HG03439 (cell line): ENCODE results near the gene AGAP3.

Experiments
- ATAC-seq: cut with Tn5 transposase; IDR thresholded peaks from one replicate; pipeline ENCODE4 v1.9.1; 2021; ENCODE audit warnings: mild to moderate bottlenecking, moderate library complexity; ENCODE audit not compliant: unreplicated experiment

The AGAP3 gene

DNA sequence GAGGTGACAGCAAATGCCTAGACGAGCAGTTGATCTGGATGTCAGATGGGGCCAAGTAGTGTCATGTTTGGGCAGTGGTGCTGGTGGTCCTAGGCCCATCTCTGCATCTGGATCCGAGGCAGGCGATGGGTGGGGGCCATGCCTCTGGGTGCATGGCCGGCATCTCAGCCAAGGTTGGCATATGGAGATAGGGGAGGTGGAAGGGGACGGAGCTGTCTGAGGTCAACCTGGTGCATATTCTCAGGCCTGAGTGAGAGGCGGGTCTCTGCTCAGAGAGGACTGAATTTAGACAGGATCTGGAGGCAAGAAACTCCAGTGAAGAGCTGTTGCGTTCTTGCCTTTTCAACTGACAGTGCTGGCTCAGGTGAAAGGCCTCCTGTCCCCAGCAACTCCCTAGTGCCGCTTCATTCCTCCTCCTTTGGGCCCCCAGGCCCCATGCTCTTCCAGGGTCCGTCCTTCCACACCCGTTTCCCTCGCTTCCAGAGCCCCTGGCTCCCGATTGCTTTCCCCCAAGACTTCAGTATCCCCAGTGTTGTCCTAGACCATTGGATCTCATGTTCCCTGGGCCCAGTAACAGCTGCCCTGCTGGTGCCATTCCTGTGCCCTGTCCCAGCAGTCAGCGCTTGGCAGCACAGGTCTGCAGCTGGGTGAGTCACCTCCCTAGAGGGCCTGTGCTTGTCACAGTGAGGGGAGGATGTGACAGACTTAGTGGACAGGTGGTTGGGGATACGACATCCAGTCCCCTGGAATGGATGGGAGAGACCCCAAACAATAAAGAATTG lies 48.7 kb downstream of the AGAP3 start:
- no peak for ATAC-seq

- no peak for ATAC-seq
Measured at GRCh38 chr7:151135525-151135845, 49.2 kb downstream of the AGAP3 start.

- no peak for ATAC-seq
Measured at GRCh38 chr7:151135866-151136843, 49.9 kb downstream of the AGAP3 start.

- no peak for ATAC-seq
Measured at GRCh38 chr7:151137076-151137675, 50.9 kb downstream of the AGAP3 start.

DNA sequence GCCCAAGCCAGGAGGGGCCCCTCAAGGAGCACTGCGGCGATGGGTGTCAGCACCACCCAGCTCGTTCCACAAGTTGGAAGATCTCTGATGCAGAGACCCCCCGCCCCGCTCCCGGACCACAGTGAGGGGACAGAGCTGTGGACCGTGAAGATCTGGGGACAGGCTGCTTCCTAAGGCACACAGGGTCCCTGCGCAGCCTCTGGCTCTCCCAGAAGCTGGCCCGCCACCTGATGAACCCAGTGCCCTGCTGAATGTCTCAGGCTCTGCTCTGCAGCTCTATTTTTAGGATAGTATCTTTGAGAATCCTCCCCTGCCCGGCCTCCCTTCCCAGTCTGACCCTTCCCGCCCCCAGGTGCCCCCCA lies 51.5 kb downstream of the AGAP3 start:
- no peak for ATAC-seq

DNA sequence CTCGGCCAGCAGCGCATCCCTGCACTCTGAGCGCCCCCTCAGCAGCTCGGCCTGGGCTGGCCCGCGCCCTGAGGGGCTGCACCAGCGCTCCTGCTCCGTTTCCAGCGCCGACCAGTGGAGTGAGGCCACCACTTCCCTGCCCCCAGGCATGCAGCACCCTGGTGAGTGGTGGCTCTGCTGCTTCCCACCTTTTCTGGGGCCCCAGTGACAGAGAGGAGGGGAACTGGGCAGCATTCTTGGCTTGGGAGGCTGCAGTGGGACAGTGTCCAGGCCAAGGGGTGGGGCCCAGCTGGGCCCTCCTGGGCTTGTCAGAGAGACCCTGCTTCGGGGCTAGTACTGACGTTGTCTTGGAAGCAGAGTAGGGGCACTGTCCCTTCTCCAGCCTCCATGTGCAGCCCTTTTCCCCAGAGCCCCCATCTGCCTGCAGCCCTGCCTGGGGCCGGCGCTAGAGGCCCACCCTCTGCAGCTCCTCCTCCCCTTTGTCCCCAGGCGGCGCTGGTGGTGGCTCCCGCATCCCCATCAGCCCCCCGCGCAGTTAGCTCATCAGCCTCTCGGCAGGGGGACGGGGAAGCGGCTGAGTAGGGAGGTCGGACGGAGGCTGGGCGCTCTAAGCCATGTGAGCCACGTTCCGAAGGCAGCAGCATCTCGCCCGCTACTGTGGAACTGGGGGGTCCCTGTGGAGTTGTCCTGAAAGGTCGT lies 52.0 kb downstream of the AGAP3 start:
- ATAC-seq: no peak

DNA sequence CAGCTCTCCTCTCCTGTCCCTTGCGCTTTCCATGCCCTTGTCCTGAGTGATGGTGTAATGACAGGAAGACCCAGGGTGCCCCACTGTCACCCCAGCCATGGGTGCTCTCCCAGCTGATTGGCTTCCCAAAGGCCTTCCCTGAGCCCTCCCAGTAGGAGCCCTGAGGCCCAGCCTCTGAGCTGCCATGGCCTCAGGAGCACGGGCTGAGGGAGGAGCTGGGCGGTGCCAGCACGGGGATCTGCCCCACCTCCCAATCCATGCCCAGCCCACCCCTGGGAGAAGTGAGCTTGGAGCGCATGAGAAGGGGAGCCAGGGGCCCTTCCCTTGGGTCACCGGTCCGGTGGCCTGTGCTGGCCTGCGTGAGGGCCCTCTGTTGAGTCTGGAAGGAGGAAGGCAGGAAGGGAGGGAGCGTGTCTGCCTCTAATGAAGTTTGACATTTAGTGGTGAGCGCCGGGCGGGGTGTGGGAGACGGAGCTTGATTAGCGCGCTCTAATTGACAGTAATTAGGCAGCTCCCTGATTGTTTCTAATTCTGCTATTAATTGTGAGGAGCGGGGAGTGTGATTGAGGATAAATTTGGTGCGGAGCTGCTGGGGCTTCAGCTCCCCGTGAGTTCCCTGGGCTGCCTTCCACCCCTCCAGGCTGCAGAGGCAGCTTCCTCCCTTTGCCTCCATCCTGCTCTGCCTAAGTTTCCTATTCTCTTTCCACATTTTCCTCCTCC lies 53.0 kb downstream of the AGAP3 start:
- ATAC-seq: no peak

DNA sequence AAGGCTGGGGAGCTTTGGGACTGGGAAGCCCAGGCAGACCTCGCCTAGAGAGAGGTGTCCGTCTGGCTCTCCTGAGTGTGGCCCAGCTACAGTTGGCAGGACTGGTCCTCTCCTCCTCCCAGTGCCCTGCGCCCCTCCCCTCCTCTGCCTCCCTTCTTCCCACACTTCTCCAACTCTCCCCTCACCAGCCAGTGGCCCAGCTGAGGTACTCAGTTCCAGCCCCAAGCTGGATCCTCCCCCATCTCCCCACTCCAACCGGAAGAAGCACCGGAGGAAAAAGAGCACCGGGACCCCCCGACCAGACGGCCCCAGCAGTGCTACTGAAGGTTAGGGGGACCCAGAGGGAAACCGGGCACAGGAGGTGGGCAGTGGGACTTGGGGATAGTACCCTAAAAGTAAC lies 53.5 kb downstream of the AGAP3 start:
- ATAC-seq: no peak

DNA sequence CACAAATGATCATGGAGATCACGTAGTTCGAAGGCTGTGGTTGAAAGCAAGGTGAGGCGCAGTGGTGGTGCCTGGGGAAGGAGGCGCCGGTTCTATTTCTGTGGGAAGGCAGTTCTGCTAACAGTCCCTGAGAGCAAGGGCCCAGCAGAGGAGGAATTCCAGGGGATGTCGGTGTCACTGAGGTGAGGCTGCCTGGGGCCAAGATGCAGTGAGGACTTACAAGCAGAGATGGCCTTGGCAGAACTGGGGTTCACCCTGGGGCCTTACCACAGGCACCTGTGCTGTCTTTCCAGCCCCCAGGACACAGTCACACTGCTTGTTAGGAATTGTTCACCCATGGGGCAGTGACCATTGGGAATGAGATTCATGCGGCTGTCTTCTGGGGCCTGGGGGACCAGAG lies 54.6 kb downstream of the AGAP3 start:
- no peak for ATAC-seq

- no peak for ATAC-seq
Measured at GRCh38 chr7:151141311-151141854, 55.1 kb downstream of the AGAP3 start.

DNA sequence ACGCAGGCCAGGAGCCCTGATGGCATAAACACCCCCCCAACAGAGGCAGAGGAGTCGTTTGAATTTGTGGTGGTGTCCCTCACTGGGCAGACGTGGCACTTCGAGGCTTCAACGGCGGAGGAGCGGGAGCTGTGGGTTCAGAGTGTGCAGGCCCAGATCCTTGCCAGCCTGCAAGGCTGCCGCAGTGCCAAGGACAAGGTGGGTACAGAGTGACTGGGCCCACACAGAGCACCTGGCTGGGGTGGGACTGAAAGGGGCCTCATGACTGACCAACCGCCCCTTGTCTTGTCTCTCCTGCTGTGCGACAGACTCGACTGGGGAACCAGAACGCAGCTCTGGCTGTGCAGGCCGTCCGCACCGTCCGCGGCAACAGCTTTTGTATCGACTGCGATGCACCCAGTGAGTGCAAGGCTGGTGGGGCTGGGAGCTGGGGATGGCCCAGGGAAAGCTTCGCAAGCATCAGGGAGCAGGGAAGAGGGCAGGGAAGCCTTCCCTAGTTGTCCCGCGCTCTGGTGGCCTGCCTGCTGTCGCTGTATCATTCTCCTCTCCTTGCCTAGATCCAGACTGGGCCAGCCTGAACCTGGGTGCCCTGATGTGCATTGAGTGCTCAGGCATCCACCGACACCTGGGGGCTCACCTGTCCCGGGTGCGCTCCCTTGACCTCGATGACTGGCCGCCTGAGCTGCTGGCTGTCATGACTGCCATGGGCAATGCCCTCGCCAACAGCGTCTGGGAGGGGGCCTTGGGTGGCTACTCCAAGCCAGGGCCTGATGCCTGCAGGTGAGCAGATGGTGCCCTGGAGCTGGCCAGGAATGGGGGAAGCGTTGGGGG lies 55.8 kb downstream of the AGAP3 start:
- no peak for ATAC-seq

DNA sequence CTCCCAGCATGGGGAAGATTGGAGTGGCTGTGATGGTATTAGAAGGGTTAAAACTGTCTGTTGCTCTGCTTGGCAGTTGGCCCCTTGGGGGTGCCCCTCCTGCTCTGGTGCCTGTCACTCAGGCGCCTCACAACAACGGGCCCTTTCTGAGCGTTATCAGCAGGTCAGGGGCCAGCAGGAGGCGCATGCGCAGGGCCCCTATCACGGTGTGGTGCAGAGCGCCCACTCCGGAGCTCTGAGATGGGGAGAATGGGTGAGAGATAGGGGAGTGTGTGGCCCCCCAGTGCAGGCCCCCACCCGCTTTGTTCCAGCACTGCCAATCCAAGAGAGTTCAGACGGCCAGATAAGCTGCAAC lies 56.4 kb downstream of the AGAP3 start:
- no peak for ATAC-seq

GRCh38 chr7:151143261-151144015 lies 57.2 kb downstream of the AGAP3 start:
- ATAC-seq: no peak

DNA sequence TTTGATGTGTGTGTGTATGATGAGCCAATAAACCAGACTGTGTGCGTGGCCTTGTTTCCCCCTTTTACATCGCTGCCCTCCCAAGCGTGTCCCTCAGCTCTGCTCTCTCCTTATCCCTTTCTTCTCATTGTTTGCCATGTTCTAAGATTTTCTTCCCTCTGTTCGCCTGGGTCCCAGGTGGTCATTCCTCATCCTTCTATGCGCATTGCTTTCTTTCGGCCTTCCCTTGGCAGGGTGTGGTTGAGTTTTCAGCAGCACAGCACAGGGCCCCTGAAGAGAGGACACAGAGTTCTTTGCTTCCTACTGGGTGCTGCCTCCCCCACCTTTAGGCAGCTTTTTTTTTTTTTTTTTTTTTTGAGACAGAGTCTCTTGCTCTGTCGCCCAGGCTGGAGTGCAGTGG lies 58.1 kb downstream of the AGAP3 start:
- ATAC-seq: no peak

DNA sequence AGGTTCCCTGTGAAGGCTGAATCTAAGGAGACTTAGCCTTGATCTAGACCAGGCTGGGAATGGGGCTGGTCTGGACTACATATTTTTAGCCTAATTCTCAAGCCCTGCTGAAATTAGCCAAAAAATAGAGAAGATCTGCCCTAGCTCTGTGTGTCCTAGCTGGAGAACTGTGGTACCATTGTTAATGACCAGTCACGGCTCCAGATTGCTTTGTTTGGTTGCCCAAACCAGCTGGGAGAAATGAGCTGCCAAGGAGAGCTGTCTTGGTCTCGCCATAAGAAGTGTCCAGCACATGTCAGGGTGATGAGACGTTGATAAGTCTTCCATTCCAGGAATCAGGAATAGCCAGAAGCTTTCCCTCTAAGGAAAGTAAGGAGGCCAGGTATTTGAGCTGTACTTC lies 60.5 kb downstream of the AGAP3 start:
- no peak for ATAC-seq

GRCh38 chr7:151148319-151149259 lies 62.3 kb downstream of the AGAP3 start:
- no peak for ATAC-seq

DNA sequence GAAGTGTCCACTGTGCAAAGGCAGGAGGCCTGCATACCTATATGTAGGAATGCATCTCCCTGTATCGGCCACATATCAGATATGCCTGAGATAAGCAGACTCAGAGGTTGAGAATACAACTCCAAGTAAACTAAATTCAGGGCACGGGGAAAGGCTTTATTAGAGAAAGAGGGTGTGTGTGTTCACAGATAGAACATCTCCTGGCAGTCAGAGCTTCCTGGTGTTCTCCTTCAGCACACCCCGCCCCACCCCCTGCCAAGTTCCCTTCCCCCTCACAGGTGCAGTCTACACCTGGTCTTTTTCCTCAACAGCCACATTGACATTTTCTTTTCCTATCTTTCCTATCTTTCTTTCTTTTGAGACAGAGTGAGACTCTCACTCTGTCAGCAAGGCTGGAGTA lies 64.1 kb downstream of the AGAP3 start:
- no peak for ATAC-seq
